Measurements from ENCODE around the gene EPS8L3.
"Not testable (repeated sequence)": the region's sequence is repeated elsewhere in the genome, so short reads cannot be mapped to it uniquely, and the experiment has no call there.

The EPS8L3 gene

DNA sequence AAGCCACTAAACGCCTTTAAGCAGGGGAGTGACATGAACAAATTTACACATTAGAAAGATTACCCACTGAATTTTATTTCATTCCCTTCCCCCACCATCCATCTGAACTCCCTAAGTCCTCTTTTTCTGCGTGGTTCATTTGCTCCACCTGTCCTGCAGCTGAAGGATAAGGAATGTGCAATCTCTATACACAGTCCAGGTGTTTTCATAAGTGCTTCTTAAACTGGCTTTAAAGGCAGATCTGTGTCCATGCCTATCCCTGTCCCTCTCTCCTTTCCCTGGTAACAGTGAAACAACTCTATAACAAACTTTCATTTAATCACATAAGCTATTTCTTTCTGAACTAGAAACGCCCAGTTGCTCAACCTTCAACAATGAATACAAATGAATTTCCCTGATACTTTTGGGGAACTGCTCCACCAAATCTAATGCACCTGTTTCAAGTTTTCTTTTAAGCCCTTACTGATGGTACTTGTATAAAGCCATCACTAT, 31.3 kb downstream of the EPS8L3 start:
- DNase-seq, result no peak

DNA sequence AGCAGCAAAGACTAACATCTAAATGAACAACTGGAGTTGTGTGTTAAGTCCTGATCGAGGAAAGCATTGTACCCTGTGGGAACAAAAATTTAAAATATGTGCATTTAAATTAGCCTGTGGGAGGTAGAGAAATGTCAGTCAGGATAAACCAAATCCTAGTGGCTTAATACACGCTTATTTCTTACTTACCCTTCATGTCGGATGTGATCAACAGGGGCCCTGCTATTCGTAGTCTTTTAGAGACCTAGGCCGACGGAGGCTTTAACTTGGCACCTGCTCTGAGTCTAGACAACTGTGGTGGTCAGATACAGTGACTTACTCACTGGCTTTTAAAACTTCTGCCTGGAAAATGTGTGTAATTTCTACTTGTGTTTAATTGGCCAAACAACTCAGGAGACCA, 33.1 kb downstream of the EPS8L3 start:
- DNase-seq, result no peak

DNA sequence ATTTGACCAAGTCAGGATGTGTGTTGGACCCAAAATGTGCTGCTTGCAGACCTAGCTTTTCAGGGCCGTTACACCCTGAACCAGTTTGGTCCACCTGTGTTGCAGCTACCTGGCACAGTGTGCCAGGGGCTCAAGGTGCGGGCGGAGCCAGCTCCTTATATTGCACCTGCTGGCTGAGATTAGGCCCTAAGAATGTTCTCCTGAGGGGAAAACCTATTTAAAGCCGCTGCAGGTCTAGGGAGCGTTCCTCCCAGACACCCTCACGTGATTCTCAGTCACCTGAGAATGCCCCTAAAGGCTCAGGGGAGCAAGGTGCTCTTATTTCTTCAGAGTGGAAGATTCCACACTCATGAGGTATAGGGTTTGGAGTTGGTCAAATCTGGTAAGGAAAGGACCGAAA, 34.9 kb downstream of the EPS8L3 start:
- no peak for DNase-seq

DNA sequence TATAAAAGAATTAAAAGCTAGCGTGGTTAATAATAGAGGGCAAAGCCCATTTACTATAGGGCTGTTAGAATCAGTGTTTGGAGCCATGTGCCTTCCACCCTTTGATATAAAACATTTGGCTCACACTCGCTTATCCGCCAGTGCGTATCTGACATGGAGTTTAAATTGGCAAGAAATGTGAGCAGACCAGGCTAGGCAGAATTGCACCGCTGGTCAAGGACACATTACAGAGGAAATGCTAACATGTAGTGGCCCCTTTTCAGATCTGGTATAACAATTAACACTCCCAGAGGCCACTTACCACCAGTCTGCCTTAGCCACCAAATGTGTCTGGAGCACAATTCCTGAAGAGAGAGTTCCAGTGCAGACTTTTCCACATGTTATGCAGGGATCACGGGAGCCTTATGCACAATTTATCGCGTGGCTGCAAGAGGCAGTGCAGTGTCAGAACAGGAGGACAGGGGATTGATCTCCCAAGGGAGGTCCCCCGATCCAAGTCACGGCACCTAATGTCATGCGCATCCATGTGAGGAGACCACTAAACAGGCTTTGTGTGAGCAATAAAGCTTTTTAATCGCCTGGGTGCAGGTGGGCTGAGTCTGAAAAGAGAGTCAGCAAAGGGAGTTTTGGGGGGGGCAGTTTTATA, 36.9 kb downstream of the EPS8L3 start:
- DNase-seq, result no peak

DNA sequence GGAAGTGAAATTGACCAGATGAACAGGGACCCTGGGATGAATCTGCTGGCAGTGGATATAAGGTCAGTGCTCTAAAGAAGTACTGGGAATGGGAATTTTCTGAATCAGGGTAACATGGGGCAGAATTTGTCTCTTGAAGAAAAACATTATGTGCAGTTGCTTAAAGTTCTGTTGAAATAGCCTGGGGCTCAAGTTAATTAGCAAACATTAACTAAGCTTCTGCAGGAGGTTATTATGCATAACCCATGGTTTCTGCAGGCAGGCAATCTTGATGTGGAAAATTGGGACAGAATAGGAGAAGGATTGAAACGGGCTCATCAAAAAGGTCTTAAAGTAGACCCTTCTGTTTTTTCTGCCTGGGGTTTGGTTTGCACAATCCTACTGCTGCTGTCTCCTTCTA, 37.7 kb downstream of the EPS8L3 start:
- DNase-seq, result no peak

DNA sequence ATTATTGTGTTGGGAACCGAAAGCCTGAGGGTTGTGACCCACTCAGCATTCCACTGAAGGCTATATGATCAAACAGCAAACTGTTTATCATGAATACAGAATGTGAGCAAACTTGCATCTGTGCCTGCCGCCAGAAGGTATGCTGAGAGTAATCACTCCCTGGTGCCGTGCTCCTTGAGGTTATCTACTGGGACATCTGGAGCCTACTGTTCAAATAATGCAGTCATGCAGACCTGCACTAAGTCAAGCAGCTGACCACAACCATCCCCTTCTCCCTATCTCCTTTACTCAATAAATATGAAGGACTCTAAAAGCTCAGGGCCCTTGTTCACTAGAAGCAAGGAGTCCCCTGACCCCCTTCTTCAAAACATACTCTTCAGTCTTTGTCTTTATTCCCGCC, 38.2 kb downstream of the EPS8L3 start:
- no peak for DNase-seq

DNA sequence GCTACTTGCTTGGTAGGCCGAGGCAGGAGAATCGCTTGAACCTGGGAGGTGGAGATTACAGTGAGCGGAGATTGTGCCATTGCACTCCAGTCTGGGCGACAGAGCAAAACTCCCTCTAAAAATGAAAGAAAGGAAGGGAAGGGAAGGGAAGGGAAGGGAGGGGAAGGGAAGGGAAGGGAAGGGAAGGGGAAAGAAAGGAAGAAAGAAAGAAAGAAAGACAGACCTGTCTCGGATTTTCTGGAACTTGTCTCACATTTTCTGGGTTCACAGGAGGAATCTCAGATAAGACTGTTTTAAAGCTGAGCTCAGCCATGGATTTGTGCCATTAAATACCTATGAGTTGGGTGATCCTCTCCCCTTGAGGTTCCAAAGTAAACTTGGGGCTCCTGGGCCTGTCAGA, 38.8 kb downstream of the EPS8L3 start:
- no peak for DNase-seq

DNA sequence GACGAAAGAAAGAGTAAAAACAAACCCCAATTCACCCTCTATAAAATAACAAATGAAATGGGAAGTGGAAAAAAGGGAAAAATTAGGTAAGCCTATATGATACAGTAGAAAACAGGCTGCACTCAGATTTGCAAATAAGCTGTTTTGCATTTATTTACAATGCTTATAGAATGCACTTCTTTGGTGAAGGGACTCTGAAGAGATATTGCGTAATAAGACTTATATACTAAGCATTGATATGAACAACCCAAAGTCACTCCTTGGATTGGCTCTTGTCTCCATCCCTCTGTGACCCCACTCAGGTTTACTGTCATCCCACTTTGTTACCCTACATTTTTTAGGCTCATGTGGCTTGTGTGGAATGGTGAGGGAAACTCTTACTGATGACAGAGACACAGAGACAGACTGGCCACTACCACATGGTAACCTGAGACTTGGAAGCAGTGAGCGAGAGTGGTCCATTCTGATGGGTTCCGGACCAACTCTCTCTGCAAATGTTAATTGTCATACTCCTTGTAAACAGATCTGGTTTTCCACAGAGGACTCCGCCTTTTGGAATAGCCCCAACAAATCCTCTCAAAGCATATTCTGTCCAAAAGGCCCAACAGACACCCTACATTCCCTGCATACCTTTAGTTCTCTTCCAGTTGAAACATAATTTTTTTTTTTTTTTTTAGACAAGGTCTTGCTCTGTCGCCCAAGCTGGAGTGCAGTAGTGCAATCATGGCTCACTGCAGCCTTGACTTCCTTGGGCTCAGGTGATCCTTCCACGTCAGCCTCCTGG, 40.6 kb downstream of the EPS8L3 start:
- no peak for DNase-seq

DNA sequence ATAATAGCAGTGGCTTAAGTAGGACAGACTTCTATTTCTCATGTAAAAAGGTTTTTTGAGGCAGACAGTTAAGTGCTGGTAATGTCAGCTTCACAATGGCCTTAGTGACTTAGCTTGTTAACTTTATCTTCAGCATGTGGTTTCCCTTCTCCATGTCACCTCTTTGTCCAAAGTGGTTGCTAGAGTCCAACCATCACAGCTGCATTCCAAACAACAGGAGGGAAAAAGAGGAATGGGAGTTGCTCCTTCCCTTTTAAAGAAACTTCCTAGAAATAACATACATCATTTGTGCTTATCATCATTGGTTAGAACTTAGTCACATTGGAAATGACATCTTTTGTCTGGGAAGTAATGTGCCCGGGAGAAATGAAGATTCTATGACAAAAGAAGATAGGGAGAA, 41.8 kb downstream of the EPS8L3 start:
- no peak for DNase-seq

DNA sequence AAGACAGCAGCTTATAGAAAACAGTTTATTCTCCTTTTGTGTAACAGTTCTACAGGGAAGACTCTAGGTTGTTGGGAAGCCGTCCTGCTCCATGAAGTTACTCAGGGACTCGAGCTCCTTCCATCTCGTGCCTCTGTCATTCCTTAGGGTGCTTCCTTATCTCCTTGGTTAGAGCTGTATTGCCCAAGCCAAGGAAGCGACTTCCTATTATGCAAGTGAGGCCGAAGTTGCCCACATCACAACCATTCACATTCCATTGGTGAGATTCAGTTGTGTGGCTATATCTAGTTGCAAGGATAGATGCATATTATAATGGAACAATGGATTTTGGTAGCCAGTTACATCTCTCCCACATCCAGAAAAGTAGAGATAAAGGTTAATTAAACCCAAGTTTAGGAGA, 42.7 kb downstream of the EPS8L3 start:
- no peak for DNase-seq

DNA sequence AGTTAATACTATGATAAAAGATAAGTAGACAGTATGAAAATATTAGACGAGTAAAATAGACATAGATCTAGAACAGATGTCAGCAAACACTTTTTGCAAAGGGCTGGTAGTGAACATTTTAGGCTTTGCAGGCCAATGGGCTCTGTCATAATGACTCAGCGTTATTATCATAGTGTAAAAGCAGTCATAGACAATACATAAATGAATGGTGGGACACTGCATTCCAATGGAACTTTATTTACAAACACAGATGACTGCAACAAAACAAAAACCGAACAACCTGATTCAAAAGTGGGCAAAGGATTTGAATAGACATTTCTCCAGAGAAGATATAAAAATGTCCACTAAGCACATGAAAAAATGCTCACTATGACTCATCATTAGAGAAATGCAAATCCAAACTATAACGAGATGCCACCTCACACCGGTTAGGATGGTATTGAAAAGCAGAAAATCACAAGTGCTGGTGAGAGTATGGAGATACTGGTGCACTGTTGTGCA, 44.3 kb downstream of the EPS8L3 start:
- DNase-seq, result no peak

DNA sequence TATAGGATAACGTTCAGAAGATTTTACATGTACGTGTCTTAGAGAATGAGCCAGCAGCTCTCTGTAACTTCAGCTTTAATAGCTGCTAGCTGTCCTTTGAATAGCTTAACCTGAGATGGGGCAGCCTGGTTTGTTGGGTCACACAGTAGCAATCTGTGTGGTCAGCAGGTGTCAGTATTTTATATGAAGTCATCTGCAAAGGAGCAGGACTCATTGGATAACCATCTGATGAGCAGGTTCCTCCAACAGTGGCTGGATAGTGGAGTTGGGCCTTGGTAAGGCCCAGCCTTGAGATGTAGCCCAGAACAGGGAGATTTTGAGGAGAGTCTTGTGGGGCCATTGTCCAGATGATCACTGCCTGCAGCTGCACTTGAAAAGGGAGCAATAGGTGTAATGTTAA, 45.2 kb downstream of the EPS8L3 start:
- no peak for DNase-seq

DNA sequence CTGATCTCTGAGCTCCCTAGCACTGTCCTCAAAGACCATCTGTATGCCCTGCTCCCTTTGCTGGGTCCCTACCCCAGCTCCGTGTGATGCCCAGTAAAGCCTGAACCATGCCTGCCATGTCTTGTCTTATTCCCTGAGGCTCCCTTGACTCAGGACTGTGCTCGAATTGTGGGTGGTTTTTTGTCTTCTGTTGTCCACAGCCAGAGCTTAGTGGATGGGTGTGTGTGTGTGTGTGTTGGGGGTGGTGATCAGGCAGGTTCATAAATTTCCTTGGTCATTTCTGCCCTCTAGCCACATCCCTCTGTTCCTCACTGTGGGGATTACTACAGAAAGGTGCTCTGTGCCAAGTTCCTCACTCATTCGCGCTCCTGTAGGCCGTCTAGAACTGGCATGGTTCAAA, 46.0 kb downstream of the EPS8L3 start:
- no peak for DNase-seq

DNA sequence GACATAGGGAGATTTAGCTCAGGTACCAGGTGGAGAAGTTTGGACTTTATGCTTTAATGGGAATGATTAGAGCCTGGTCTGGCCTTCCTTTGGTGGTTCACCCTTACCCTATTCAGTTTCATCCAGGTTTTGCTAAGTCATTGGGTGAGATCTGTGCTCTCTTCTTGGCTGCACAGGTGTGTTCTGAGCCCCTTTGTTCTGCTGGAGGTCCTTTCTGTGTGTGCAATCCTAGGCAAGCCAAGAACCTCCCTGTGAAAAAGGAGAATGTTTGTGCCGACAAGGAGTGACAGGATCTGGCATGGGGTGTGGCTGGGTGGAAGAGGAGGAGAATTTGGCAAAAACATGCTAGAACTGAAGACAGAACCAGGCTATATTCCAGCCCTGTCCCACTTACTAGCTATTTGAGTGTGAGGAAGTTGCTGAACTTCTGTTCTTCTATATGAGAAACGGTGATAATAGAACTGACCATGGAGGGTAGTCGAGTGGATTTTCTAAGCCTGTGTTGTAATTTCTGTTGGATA, 47.1 kb downstream of the EPS8L3 start:
- DNase-seq, result no peak

DNA sequence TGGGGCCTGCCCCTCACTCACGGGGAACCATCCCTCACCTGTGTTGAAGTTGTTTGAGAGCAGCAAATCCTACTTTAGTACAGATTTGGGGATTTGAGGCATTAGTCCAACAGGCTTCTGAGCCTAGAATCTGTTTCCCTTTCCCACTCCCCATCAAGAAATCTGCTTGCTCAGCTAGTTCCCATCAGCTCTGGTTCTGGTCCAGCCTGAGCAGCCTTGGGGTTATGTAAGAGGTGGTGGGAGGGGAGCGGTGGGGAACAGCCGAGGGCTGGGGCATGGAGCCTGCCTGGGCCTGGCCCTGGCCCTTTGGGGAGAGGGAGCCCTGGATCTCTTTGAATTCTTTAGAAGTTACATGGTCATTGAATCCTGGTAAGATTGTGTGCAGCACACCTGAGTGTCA, 47.6 kb downstream of the EPS8L3 start:
- DNase-seq, result no peak

DNA sequence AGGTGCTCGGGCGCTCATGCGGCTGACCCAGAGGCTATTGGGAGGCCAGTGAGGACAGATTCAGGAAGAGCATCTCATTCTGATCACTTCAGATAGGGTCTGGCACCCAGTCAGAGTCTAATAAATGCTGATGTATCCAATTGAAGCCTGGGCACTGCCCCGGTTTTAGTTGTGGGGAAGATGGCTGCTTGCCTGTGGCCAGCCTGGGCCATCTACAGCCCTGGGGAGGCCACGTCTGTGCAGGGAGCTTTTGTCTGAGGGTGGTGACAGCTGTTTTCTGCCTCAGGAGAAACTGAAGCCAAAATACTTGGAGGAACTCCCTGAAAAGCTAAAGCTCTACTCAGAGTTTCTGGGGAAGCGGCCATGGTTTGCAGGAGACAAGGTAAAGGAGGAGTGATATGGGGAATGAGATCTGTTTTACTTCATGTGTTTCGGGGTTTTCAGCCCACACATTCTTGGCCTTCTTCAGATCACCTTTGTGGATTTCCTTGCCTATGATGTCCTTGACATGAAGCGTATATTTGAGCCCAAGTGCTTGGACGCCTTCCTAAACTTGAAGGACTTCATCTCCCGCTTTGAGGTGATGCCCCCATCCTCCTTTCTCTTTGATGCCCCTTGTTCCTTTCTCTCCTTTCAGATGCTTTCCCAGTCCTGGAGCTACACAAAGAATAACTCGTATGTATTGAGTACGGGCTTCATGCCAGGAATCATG, 48.9 kb downstream of the EPS8L3 start:
- no peak for DNase-seq

DNA sequence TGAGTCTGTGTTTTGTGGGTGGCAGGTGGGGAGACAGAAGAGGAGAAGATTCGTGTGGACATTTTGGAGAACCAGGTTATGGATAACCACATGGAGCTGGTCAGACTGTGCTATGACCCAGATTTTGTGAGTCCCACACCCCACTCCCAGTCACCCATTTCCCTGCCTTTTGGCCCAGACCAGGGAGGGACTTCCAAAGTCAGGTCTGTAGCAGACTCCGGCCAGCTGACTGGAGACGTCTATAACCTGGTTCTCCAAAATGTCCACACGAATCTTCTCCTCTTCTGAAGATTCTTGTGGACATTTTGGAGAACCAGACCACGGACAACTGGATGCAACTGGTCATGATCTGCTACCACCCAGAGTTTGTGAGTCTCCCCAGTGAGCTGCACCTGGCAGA, 50.1 kb downstream of the EPS8L3 start:
- DNase-seq, result no peak

DNA sequence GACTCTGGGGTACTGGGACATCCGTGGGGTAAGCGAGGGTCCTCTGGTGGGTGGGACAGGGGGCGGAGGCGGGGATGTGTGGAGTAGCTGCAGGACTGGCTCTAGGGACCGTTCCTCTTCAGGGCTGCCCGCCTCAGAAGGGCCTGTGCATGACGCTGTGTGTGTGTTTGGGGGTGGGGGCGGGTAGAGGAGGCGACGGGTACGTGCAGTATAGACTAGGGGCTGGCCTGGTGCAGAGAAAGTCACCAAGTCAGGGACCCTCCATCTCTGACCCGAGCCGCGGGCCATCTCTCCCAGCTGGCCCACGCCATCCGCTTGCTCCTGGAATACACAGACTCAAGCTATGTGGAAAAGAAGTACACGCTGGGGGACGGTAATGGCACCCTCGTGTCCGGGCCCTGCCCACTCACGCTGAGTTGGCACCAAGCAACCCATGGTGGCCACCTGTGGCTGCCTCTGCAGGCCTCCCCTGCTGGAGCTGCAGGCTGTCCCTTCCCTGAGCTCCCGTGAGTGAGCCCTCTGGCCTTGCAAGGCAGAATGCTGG, 51.3 kb downstream of the EPS8L3 start:
- DNase-seq, result no peak

DNA sequence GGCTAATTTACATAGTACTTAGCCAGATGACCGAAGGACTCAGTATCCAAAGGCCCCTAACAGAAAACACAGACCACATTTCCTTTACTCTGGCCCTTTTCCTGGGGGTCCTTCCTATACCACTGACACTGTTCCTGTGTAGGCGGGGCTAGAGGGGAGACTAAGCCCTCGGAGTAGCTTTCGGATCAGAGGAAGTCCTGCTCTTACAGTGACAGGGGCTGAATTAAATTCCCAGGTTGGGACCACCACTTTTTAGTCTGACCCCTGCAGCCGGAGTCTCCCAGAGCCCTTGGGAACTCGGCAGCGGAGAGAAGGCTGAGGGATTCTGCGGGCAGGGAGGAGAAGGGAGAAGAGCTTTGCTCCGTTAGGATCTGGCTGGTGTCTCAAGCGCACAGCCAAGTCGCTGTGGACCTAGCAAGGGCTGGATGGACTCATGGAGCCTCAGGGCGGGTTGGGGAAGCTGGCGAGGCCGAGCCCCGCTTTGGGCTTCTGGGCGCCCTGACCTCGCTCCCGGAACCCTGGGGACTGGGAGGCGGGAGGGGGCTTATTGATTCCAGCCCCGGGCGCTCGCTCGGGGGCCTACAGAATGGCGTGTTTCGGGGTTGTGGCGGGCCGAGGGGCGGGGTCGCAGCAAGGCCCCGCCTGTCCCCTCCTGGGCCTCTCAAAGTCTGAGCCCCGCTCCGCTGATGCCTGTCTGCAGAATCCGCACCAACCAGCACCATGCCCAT, 52.0 kb downstream of the EPS8L3 start, which contains the start of gene GSTM5:
GSTM5 (plus strand) TSS at position 659 of the 728 bp plus-strand sequence; CDS start at position 721, 62 bp downstream.
- DNase-seq, result not testable (repeated sequence)

DNA sequence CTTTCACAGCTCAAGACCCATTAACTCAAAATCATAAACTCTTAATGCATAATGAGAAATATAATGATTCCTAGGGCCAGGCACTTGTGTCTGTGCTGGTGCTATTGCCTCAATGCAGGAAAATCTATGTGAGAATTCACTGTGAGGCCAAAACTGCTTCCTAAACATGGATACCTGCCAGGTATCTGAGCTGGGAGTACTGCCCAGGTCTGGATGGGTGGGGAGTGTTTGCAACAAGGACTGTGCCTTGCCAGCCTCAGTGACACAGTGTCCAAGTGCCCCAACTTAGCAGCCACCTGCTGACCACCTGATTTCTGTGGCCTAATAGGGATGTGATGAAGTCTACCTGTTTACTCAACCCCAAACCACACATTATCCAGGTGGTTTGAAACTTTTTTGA, 53.9 kb downstream of the EPS8L3 start:
- DNase-seq, result not testable (repeated sequence)

DNA sequence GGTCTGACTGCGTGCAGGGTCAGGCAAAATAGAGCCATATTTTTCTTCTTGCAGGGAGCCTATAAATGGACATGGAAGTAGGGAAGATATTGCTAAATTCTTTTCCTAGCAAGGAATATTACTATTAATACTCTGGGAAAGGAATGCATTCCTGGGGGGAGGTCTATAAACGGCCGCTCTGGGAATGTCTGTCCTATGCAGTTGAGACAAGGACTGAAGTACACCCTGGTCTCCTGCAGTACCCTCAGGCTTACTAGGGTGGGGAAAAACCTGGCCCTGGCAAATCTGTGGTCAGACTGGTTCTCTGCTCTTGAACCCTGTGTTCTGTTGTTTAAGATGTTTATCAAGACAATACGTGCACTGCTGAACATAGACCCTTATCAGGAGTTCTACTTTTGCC, 54.8 kb downstream of the EPS8L3 start:
- DNase-seq, result not testable (repeated sequence)

DNA sequence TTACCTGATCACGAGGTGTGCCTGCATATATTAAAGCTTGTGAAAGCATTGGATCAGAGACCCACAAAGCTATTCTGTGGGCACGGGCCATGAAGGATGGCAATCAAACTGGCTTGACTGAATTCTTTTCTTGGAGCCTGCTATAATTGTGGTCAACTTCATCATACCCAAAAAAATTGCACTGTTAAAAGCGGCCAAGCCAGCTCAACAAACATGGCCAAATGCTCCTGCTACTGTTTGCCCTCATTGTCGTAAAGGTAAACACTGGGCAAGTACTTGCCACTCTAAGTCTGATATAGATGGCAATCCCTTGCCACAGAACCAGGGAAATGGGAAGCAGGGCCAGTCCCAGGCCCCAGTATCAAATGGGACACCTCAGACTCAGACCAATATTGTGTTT, 58.3 kb downstream of the EPS8L3 start:
- DNase-seq, result no peak
